HS-27A (cell line): Measurements from ENCODE around the gene SEC14L5.

ENCODE experiments used
- DNase-seq: peaks from one replicate; pipeline ENCODE4 v3.0.0-alpha.2; 2012; ENCODE audit warnings: low read depth, missing footprints

SEC14L5 gene

DNA sequence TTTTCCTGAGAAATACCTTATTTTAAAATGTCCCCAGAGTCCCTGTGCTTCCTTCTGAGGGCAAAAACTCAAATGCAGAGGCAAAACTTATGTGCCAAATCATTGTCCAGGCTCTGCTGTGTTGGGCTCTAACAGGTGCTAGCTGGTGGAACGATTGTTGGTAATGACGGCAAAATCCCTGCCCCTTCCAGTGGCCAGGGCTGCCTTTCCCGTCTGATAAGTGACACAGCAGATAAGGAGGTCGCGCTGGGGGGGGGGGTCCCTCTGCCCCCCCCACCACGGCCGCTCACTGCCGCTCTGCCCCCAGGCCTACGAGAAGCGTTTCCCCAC lies 29.1 kb downstream of the SEC14L5 start:
- no peak for DNase-seq

DNA sequence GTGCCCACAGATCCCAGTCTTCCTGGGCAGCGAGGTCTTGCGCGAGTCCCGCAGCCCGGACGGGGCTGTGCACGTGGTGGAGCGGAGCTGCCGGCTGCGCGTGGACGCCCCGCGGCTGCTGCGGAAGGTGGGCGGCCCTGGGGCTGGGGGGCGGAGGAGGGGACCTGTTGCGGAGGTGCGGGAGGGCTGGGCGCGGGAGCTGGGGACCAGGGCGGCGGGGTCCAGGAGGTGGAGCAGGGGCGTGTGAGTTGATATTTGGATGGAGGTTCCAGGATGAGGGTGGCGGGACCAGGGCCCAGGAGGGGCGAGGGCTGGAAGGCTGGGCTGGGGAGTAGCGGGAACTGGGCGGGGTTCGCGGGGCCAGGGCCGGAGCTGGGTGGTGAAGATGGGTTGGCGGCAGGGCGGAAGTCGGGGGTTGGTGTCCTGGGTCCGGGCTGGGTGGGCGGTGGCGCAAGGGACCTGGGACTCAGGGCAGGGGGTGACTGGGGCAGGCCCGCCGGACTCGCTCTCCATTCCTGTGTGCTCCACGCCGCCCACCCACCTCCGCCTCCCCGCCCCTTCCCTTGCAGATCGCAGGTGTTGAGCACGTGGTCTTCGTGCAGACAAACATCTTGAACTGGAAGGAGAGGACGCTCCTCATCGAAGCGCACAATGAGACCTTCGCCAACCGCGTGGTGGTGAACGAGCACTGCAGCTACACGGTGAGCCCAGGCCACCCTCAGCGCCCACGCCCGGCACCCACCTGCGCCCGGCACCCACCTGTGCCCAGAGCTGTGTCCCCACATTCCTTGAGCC lies 29.6 kb downstream of the SEC14L5 start:
- DNase-seq = no peak

DNA sequence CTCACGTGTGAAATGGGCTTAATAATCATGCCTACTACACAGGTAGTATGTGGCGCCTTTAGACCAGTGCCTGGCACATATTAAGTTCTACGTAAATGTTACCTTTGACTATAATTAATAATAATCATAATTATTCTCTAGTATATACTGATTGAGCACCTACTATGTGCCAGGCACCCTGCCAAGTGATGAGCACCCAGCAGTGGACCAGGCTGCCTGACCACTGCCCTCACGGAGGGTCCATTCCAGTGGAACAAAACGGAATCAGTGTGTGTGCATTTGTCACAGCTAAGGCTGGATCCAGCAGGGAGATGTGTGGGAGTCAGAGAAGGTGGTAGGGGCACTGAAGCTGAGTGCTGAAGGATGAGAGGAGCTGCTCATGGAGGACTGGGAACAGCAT lies 30.5 kb downstream of the SEC14L5 start:
- DNase-seq = no peak

GRCh38 chr16:4989391-4990006 lies 31.4 kb downstream of the SEC14L5 start:
- no peak for DNase-seq

- DNase-seq = no peak
These were observed 32.3 kb downstream of the SEC14L5 start for GRCh38 chr16:4990415-4990814.

- DNase-seq = no peak
These were observed 33.6 kb downstream of the SEC14L5 start for GRCh38 chr16:4991754-4992153.

DNA sequence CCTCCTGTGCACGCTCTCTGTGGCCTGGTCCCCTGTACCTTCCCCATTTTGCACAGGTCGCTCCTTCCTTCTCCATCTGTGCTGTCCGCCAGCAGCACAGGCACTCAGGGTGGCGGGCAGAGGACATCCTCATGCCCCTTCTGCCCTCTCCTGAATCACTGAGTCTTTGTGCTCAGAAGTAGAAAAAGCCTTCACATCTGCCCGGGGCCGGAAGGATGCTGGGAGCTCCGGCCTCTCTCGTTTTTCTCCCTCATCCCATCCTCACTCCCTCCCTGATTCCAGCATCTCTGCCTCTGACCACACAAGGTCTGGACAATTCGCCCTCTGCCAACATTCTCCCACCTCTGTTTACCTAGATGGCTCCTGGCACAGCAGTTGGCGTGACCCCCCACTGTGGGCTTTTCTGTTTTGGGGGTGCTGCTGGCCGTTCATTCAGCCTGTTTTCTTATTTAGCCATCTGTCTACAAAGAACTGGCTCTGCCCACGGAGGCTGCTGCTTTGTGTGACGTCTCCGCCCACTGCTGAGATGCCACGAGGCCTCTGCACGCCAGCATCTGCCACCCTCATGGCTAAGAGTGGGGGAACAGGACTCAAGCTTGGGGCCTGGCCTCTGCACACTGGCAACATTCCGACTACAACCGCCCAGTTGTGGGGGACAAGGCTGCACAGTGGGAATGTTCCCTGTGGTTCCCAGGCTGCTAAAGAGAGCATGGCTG lies 36.7 kb downstream of the SEC14L5 start:
- no peak for DNase-seq

DNA sequence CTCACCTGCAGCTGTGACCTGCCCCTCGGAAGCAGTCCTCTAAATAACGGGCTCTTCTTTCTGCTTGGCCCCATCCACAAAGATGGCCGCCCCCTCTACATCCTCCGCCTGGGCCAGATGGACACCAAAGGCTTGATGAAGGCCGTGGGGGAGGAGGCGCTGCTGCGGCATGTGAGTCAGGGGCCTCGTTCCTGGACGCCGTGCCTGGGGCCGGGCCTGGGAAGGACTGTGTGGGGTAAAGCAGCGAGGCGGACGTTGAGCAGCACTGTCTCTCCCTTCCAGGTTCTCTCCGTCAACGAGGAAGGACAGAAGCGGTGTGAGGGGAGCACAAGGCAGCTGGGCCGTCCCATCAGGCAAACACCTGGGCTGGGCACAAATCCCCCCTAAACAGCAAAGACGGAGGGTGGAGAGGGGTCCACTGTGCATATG lies 42.5 kb downstream of the SEC14L5 start:
- DNase-seq = no peak

DNA sequence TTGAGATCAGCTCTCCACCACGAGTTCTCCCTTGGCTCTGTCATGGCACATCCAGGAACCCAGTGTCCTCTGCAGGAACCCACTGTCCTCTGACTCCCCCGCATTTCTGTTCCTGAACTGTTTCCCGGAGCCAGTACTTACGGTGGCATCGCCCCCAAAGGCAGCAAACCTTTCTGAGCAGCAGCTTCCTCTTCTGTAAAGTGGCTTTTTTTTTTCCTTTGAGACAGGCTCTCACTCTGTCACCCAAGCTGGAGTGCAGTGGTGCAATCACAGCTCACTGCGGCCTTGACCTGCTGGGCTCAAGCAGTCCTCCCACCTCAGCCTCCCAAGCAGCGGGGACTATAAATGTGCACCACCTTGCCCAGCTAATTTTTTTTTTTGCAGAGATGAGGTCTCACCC lies 43.4 kb downstream of the SEC14L5 start:
- no peak for DNase-seq

GRCh38 chr16:5001986-5002385 lies 43.9 kb downstream of the SEC14L5 start:
- DNase-seq = no peak

GRCh38 chr16:5002699-5003143 lies 44.6 kb downstream of the SEC14L5 start:
- DNase-seq = no peak

GRCh38 chr16:5003211-5003610 lies 45.1 kb downstream of the SEC14L5 start:
- DNase-seq = no peak

GRCh38 chr16:5003828-5004227 lies 45.7 kb downstream of the SEC14L5 start:
- no peak for DNase-seq

DNA sequence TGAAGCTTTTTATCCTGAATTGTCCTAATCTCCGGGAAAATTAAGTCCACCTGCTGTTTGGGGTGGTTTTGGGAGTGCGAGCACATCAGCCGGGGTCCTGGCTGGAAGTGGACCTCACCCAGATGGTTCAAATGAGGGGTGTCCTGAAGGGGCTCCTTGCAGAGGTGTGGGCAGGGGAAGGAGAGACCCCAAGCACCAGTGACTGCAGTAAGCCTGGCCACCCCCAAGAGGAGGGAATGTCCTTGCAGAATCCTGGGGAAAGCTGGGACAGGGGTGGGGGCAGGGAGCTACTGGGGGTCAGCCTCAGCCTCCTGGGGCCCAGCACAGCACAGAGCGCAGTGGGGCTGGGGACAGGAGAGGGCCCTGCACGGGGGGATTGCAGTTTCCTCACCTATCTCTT lies 46.2 kb downstream of the SEC14L5 start:
- DNase-seq = no peak

DNA sequence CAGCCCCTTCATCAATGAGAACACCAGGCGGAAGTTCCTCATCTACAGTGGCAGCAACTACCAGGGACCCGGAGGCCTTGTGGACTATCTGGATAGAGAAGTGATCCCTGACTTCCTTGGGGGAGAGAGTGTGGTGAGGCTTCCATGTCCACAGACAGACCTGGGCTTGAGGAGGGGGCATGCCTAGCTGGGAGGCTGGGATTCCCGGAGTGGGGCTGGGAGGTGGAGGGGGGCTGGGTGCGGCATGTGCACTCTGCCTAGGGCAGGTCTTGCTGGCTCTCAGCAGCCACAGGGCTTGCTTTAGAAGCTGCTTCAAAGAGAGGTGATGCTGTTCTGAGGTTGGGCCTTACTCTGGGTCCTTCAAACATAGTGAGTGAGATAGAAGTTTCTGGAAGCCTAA lies 47.8 kb downstream of the SEC14L5 start:
- no peak for DNase-seq

- no peak for DNase-seq
These were observed 48.4 kb downstream of the SEC14L5 start for GRCh38 chr16:5006348-5007193.

- no peak for DNase-seq
These were observed 49.1 kb downstream of the SEC14L5 start for GRCh38 chr16:5007256-5007655.

GRCh38 chr16:5008311-5008731 lies 50.2 kb downstream of the SEC14L5 start:
- no peak for DNase-seq

GRCh38 chr16:5010576-5011329 lies 52.6 kb downstream of the SEC14L5 start:
- DNase-seq = no peak

DNA sequence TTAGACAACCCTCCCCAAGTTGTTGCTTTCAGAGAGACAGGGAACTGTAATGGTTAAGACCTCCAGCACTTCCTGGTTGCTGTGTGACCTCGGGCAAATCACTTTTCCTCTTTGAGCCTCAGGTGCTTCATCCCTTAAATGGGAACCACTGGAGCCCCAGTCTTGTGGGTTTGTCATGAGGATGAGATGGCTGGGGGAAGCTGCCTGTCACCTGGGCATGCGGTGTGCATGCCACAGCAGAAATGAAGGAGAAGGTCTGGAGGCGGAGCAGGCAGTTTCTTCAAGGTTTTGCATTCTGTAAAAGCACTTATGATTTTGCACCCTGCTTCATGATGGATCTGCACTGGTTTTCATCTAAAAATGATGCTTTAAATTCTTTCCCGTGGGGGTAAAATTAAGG lies 53.5 kb downstream of the SEC14L5 start:
- DNase-seq = no peak

GRCh38 chr16:5012887-5013286 lies 54.8 kb downstream of the SEC14L5 start:
- no peak for DNase-seq
